ENCODE data around the gene SIGLEC11.
"Not testable (repeated sequence)": the region's sequence is repeated elsewhere in the genome, so short reads cannot be mapped to it uniquely, and the experiment has no call there.

Gene SIGLEC11

GRCh38 chr19:49960980-49961379 lies at the start of gene SIGLEC11:
Gene SIGLEC11, minus strand, starts transcription at chr19:49961172. Its CDS starts 91 bp downstream, at chr19:49961081.
- not testable (repeated sequence) for DNase-seq (ENCODE audit: low read depth)

GRCh38 chr19:50008532-50008931 lies 47.6 kb upstream of the SIGLEC11 start:
- no peak for DNase-seq (ENCODE audit: low read depth)

GRCh38 chr19:50007947-50008346 lies 47.0 kb upstream of the SIGLEC11 start:
- no peak for DNase-seq (ENCODE audit: low read depth)

GRCh38 chr19:50007170-50007569 lies 46.2 kb upstream of the SIGLEC11 start:
- no peak for DNase-seq (ENCODE audit: low read depth)

- no peak for DNase-seq (ENCODE audit: low read depth)
These were observed 44.5 kb upstream of the SIGLEC11 start for GRCh38 chr19:50005428-50005827.

- DNase-seq (ENCODE audit: low read depth) = peak; percentile 91
These were observed 42.9 kb upstream of the SIGLEC11 start for GRCh38 chr19:50003810-50004419.

- no peak for DNase-seq (ENCODE audit: low read depth)
These were observed 42.3 kb upstream of the SIGLEC11 start for GRCh38 chr19:50003254-50003788.

- no peak for DNase-seq (ENCODE audit: low read depth)
These were observed 41.5 kb upstream of the SIGLEC11 start for GRCh38 chr19:50002386-50002960.

- no peak for DNase-seq (ENCODE audit: low read depth)
These were observed 40.8 kb upstream of the SIGLEC11 start for GRCh38 chr19:50001775-50002174.

- DNase-seq (ENCODE audit: low read depth) = no peak
These were observed 40.0 kb upstream of the SIGLEC11 start for GRCh38 chr19:50000841-50001557.

- no peak for DNase-seq (ENCODE audit: low read depth)
These were observed 39.3 kb upstream of the SIGLEC11 start for GRCh38 chr19:50000038-50000840.

GRCh38 chr19:49999371-50000010 lies 38.5 kb upstream of the SIGLEC11 start:
- peak; percentile 18 for DNase-seq (ENCODE audit: low read depth)

GRCh38 chr19:49997709-49998108 lies 36.7 kb upstream of the SIGLEC11 start:
- peak; percentile 32 for DNase-seq (ENCODE audit: low read depth)

- peak; percentile 76 for DNase-seq (ENCODE audit: low read depth)
These were observed 27.5 kb upstream of the SIGLEC11 start for GRCh38 chr19:49988433-49988832.

- no peak for DNase-seq (ENCODE audit: low read depth)
These were observed 27.0 kb upstream of the SIGLEC11 start for GRCh38 chr19:49988007-49988406.

GRCh38 chr19:49987159-49987698 lies 26.3 kb upstream of the SIGLEC11 start:
- peak; percentile 87 for DNase-seq (ENCODE audit: low read depth)

- DNase-seq (ENCODE audit: low read depth) = no peak
These were observed 25.4 kb upstream of the SIGLEC11 start for GRCh38 chr19:49986354-49986753.

- DNase-seq (ENCODE audit: low read depth) = no peak
These were observed 24.9 kb upstream of the SIGLEC11 start for GRCh38 chr19:49985871-49986270.

GRCh38 chr19:49984491-49984890 lies 23.5 kb upstream of the SIGLEC11 start:
- no peak for DNase-seq (ENCODE audit: low read depth)

GRCh38 chr19:49983645-49984229 lies 22.8 kb upstream of the SIGLEC11 start:
- peak; percentile 29 for DNase-seq (ENCODE audit: low read depth)
